Hematopoietic multipotent progenitor cell (in vitro differentiated cells): ENCODE measurements around the gene PTCH2. TPM values are rescaled to one million over a fixed set of nuclear protein-coding genes. Genes with fewer than 3 reads are reported as not detected.
A peak's percentile ranks its signal among the peaks of the same experiment; 100 is the strongest.
"Not testable (repeated sequence)": the region's sequence is repeated elsewhere in the genome, so short reads cannot be mapped to it uniquely, and the experiment has no call there.

Experiments
- DNase-seq, 3 donors: peaks; one replicate each; pipeline ENCODE4 v3.0.0-alpha.2; 2011 to 2015; ENCODE audit warnings: low read depth in 2 of 3, low spot score in 2 of 3
- total RNA-seq: library from RNA; depleted of rRNA; stranded (reverse); fragments of >200 nt; gene quantifications from one replicate; pipeline ENCODE4 v1.2.3, GENCODE V29; 2012

PTCH2 gene
- total RNA-seq, 1 donor, result 0.27 TPM

- no peak for DNase-seq
These were observed 37.6 kb downstream of the PTCH2 start for GRCh38 chr1:44805311-44806024.

GRCh38 chr1:44803312-44804095 is 39.5 kb downstream of the PTCH2 start:
- DNase-seq, result no peak

- DNase-seq, result no peak
These were observed 40.1 kb downstream of the PTCH2 start for GRCh38 chr1:44803062-44803311.

GRCh38 chr1:44802306-44803061 is 40.6 kb downstream of the PTCH2 start:
- no peak for DNase-seq

- DNase-seq, result no peak
These were observed 41.4 kb downstream of the PTCH2 start for GRCh38 chr1:44801491-44802305.

- peak; percentile 98 for DNase-seq
These were observed 43.1 kb downstream of the PTCH2 start, which contains the start of gene PLK3 for GRCh38 chr1:44799770-44800584. Gene PLK3 (plus strand): TSS chr1:44800377. CDS start chr1:44800464, 87 bp downstream.

GRCh38 chr1:44798481-44799365 is 44.3 kb downstream of the PTCH2 start:
- DNase-seq, result no peak

- DNase-seq, result not testable (repeated sequence)
These were observed 45.2 kb downstream of the PTCH2 start for GRCh38 chr1:44797886-44798285.

GRCh38 chr1:44792736-44793502 is 50.1 kb downstream of the PTCH2 start:
- DNase-seq, result no peak

- no peak for DNase-seq
These were observed 51.9 kb downstream of the PTCH2 start for GRCh38 chr1:44790968-44791801.

GRCh38 chr1:44788120-44788860 is 54.8 kb downstream of the PTCH2 start, which contains the start of gene BEST4:
Gene BEST4 (minus strand): TSS chr1:44788170. CDS start chr1:44787705, 465 bp downstream.
- no peak for DNase-seq

- no peak for DNase-seq
These were observed 55.5 kb downstream of the PTCH2 start for GRCh38 chr1:44787506-44787905.

GRCh38 chr1:44786841-44787426 is 56.1 kb downstream of the PTCH2 start:
- no peak for DNase-seq

- peak; percentile 74 to 75 (median 75) for DNase-seq
These were observed 56.8 kb downstream of the PTCH2 start for GRCh38 chr1:44786138-44786840.

- DNase-seq, result no peak
These were observed 57.4 kb downstream of the PTCH2 start for GRCh38 chr1:44785501-44786137.
